GM13977 (cell line): ENCODE measurements around the gene MED13L.

ENCODE experiments used
- DNase-seq: peaks from one replicate; pipeline ENCODE4 v3.0.0; 2012; ENCODE audit warnings: low spot score
- in situ Hi-C: fragments of 300-500 bp; cut with MboI; formaldehyde crosslinking; loops from one replicate; pipeline ENCODE4 v1.12.0; 2022; ENCODE audit warnings: low sequenced_read_pairs, low pct_unique_long_range_greater_than_20kb, mixed read lengths, inconsistent platforms; ENCODE audit not compliant: unreplicated experiment
- TF ChIP-seq, protein P1 (sequence below): IDR thresholded peaks from 2 replicates; pipeline ENCODE4 v1.5.1; 2012; ENCODE audit warnings: mild to moderate bottlenecking, control low read depth; ENCODE audit not compliant: insufficient read depth; ENCODE audit errors: extremely low read depth, missing control alignments

Gene MED13L

DNA sequence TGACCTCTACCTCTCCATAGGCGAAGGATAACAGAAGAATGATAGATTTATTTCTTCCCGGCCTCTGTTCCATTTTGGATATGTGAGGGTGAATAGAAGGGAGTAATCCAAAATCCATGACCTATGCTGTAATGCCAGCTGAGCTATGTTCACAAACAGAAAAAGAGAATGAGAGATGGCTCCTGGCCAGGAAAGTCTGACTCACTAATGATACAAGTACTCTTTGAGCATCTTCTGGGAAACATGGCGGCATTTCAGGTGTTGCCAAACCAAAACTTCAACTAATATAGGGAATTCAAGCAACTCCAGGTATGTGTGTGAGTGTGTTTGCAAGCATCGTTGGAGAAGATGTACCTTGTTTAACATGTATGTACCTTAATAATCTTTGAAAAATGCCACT is 55.1 kb downstream of the MED13L start:
- in situ Hi-C loops: no loop called here
- no peak for DNase-seq
- TF ChIP-seq, protein P1, sequence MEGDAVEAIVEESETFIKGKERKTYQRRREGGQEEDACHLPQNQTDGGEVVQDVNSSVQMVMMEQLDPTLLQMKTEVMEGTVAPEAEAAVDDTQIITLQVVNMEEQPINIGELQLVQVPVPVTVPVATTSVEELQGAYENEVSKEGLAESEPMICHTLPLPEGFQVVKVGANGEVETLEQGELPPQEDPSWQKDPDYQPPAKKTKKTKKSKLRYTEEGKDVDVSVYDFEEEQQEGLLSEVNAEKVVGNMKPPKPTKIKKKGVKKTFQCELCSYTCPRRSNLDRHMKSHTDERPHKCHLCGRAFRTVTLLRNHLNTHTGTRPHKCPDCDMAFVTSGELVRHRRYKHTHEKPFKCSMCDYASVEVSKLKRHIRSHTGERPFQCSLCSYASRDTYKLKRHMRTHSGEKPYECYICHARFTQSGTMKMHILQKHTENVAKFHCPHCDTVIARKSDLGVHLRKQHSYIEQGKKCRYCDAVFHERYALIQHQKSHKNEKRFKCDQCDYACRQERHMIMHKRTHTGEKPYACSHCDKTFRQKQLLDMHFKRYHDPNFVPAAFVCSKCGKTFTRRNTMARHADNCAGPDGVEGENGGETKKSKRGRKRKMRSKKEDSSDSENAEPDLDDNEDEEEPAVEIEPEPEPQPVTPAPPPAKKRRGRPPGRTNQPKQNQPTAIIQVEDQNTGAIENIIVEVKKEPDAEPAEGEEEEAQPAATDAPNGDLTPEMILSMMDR: no peak

DNA sequence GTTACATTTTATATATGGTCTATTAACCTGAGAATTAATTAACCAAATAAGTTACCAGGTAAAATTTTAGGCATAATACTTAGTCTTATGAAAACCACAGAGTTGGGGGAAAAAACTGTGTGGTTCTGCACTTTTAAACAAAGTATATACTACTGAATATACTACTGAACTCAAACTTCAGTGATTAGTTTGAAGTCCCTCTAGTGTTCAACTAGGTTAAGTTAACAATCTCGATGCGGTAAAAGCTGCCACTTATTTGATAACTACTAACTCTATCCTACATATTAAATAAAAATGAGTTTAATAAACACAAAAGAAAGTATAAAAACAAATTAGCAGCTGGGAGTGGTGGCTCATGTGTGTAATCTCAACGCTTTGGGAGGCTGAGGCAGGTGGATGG is 56.7 kb downstream of the MED13L start:
- DNase-seq: no peak
- in situ Hi-C loops: no loop called here

DNA sequence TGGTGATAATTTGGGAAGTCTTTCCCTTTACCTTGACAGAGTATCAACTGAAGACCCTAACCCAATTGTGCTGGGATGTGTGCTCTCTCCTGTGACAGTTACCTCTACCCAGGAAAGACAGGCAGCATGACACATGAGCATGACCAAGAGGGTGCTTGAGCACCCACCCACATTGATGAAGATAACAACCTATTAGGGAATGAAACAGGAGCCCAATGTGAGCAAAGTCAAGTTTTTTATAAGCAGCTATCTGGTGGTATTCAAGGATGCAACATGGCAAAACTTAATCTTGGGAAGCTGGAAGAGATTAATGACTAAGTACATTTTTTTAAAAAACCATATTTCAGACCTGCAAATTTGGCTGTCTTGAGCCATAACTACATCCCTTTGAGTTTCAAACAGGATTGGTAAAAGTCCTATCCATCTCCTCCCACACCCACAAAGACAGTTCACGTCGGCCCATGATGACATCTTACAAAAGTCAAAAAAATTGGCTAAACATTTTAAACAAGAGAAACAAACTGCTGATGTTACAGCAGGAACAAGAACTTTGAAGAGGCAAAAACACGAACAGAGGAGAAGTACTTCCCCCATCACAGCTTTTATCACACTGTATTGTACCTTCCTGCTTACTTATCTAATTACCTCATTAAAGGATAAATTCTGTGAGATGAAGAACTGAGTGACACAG is 60.3 kb downstream of the MED13L start:
- DNase-seq: no peak
- TF ChIP-seq, protein P1: no peak
- in situ Hi-C loops: no loop called here

More for the DNA sequence above, 56.7 kb downstream of the MED13L start:
- TF ChIP-seq, protein P1: no peak

DNA sequence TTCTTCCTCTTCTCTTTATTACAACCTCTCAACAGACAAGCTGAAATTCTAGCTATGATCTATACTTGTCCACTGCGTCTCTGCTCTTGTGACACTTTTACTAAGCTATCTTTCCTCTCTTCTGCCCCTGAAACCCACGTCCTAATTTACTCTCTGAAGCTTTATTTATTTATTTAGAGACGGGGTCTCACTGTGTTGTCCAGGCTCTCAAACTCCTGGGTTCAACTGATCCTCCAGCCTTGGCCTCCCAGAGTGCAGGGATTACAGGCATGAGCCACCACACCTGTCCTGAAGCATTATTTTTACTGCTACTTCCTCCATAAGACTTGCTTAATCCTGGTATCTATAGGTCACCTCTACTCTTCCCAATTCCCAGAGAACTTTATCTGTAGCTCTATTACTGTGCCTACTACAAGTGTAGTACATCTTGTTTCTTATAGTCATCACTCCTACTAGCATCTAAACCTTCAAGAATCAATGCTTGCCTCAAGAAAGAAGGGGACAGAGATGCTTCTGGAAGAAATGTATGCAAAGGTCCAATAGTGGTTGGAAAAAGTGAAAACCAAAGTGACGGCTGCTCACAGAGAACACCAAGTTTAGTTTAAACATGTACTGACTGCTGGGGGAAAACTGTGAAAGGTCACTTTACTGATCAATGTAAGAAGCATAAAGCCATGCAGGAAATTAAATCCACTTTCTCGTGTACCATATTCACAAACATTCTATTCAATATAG is 61.3 kb downstream of the MED13L start:
- TF ChIP-seq, protein P1: no peak
- DNase-seq: no peak
- in situ Hi-C loops: no loop called here

DNA sequence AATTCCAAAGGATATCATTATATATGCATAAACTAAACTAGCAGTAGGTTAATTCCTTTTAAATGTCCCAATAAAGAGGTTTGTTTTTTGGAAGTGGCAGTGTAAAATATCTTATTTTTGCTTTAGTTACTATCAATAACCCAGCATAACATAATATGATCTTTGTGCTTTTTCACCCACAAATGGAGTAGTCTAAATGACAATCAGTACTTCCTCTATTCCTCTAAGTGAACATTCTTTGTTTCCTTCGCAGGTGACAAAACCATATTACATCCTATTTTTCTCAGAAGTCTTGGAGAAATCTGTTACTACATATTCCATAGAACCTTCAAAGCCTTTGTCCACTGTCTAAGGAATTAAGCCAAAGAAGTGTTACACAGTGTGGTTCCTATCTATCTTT is 62.5 kb downstream of the MED13L start:
- TF ChIP-seq, protein P1: no peak
- in situ Hi-C loops: no loop called here
- no peak for DNase-seq

DNA sequence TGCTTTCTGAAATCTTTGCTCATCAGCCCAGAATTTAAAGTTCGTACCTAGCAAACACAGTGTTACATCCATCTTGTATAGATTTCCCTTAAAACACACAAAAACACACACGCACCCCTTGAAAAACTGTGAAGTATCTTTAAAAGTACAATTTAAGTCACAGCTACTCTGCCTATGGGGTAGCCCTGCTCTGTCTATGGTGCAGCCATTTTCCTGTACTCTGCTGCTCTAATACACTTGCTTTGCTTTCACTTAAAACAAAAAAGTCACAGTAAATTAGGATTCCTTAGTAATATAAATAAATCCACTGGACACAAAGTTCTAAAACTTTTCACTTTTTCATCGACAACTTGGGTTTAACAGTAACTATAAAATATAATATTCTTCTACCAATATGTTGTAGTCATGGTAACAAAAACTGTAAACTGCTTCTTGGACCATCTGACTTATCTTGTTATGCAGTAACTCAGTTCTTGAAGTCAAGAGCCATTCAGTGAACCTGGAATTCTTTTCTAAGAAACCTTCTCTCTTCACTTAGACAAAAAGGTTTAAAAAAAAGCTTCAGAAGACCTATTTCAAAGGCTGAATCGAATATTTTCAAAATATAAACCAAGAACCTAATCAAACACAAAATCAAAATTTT is 63.5 kb downstream of the MED13L start:
- in situ Hi-C loops: no loop called here
- DNase-seq: no peak
- TF ChIP-seq, protein P1: no peak
